Upper lobe of left lung (tissue), 4 donors: ENCODE measurements around the gene CEACAM1.

ENCODE experiments used
- CTCF ChIP-seq, 6 experiments: fragments of 450-650 bp in 4 of 6; fragments of 200-600 bp in 2 of 6; sonication (generic) in 2 of 6; IDR thresholded peaks; one replicate each; pipeline ENCODE4 v1.5.1; 2016 to 2019; ENCODE audit warnings: antibody characterized with exemption in 6 of 6
- EP300 ChIP-seq, 4 donors: sonication (generic); formaldehyde crosslinking; IDR thresholded peaks; one replicate each; pipeline ENCODE4 v1.5.1; 2017; ENCODE audit warnings: antibody characterized with exemption in 4 of 4, control low read depth in 2 of 4
- POLR2A ChIP-seq, 4 donors: fragments of 450-650 bp; IDR thresholded peaks; one replicate each; pipeline ENCODE4 v1.5.1; 2016 to 2017; ENCODE audit warnings: antibody characterized with exemption in 4 of 4, mild to moderate bottlenecking in 2 of 4
- POLR2AphosphoS5 ChIP-seq, 2 donors: sonication (generic); formaldehyde crosslinking; IDR thresholded peaks; one replicate each; pipeline ENCODE4 v1.5.1; 2017; ENCODE audit warnings: antibody characterized with exemption in 2 of 2

GRCh38 chr19:42576241-42576640, 48.0 kb upstream of the CEACAM1 start:
- TF ChIP-seq CTCF (IDR thresholded peaks at IDR 0.05), result no peak
- TF ChIP-seq POLR2AphosphoS5 (IDR thresholded peaks at IDR 0.05), result no peak
- TF ChIP-seq POLR2A (IDR thresholded peaks at IDR 0.05), result no peak
- TF ChIP-seq EP300 (IDR thresholded peaks at IDR 0.05), result no peak
